ENCODE results near the gene REX1BD. TPM values are rescaled to one million over a fixed set of nuclear protein-coding genes. Genes with fewer than 3 reads are reported as not detected.
A peak's percentile ranks its signal among the peaks of the same experiment; 100 is the strongest.

Gene REX1BD
- total RNA-seq, 1 donor from 2014 or later = 47.4 TPM

GRCh38 chr19:18574691-18575291 lies 13.8 kb upstream of the REX1BD start:
- no peak for FAIRE-seq
- Histone ChIP-seq H3K9me3 (ENCODE audit: insufficient read depth, low read depth, low read length) (no peaks in the 10 kb centered on the region), H3K27ac (ENCODE audit: low read depth, low read length) (no peak overlapping the region), H2AFZ (ENCODE audit: low read depth, low read length) (no peak overlapping the region), H3K27me3 (ENCODE audit: insufficient read depth, low read length) (no peaks in the 10 kb centered on the region), H3K4me3 (ENCODE audit: insufficient read depth, low read depth, low read length) (no peak overlapping the region), H4K20me1 (ENCODE audit: insufficient read depth, low read length) (peaks cover 55% of the 10 kb centered on the region), H3K36me3 (ENCODE audit: insufficient read depth, low read length) (peaks cover 27% of the 10 kb centered on the region), H3K4me1 (ENCODE audit: insufficient read depth, low read length) (peaks cover 19% of the 10 kb centered on the region), H3K9ac (ENCODE audit: low read length) (no peak overlapping the region), H3K4me2 (ENCODE audit: low read length) (no peak overlapping the region), H3K79me2 (ENCODE audit: insufficient read depth, low read length) (peaks cover 36% of the 10 kb centered on the region)
- no peaks in the 10 kb centered on the region for H3K9me3 Mint-ChIP-seq (ENCODE audit: unreplicated experiment)
- peak overlapping the region; percentile 78 for H3K27ac Mint-ChIP-seq (ENCODE audit: unreplicated experiment)
- H3K36me3 Mint-ChIP-seq (ENCODE audit: low read depth, unreplicated experiment) = peaks cover 28% of the 10 kb centered on the region
- peaks cover 13% of the 10 kb centered on the region for H3K4me1 Mint-ChIP-seq (ENCODE audit: low read depth, unreplicated experiment)
- H3K4me3 Mint-ChIP-seq (ENCODE audit: unreplicated experiment) = peak overlapping the region; percentile 57
- no peak for TF ChIP-seq EZH2 (IDR thresholded peaks at IDR 0.05; ENCODE audit: insufficient read depth, low read length)
- TF ChIP-seq, protein P1, sequence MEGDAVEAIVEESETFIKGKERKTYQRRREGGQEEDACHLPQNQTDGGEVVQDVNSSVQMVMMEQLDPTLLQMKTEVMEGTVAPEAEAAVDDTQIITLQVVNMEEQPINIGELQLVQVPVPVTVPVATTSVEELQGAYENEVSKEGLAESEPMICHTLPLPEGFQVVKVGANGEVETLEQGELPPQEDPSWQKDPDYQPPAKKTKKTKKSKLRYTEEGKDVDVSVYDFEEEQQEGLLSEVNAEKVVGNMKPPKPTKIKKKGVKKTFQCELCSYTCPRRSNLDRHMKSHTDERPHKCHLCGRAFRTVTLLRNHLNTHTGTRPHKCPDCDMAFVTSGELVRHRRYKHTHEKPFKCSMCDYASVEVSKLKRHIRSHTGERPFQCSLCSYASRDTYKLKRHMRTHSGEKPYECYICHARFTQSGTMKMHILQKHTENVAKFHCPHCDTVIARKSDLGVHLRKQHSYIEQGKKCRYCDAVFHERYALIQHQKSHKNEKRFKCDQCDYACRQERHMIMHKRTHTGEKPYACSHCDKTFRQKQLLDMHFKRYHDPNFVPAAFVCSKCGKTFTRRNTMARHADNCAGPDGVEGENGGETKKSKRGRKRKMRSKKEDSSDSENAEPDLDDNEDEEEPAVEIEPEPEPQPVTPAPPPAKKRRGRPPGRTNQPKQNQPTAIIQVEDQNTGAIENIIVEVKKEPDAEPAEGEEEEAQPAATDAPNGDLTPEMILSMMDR (IDR thresholded peaks at IDR 0.05; ENCODE audit: insufficient read depth, low read depth, low read length) = no peak
- no peak for DNase-seq (ENCODE audit: low read depth)
- no peaks in the 10 kb centered on the region for H3K27me3 Mint-ChIP-seq (ENCODE audit: low read depth, unreplicated experiment)

- Histone ChIP-seq H3K79me2 (ENCODE audit: insufficient read depth, low read length) (peaks cover 36% of the 10 kb centered on the region), H3K4me1 (ENCODE audit: insufficient read depth, low read length) (peaks cover 13% of the 10 kb centered on the region), H3K9ac (ENCODE audit: low read length) (no peak overlapping the region), H3K36me3 (ENCODE audit: insufficient read depth, low read length) (peaks cover 27% of the 10 kb centered on the region), H4K20me1 (ENCODE audit: insufficient read depth, low read length) (peaks cover 55% of the 10 kb centered on the region), H3K4me2 (ENCODE audit: low read length) (no peak overlapping the region), H3K9me3 (ENCODE audit: insufficient read depth, low read depth, low read length) (no peaks in the 10 kb centered on the region), H3K27ac (ENCODE audit: low read depth, low read length) (no peak overlapping the region), H3K27me3 (ENCODE audit: insufficient read depth, low read length) (no peaks in the 10 kb centered on the region), H3K4me3 (ENCODE audit: insufficient read depth, low read depth, low read length) (no peak overlapping the region), H2AFZ (ENCODE audit: low read depth, low read length) (no peak overlapping the region)
- TF ChIP-seq, protein P1 (IDR thresholded peaks at IDR 0.05; ENCODE audit: insufficient read depth, low read depth, low read length) = no peak
- no peak for TF ChIP-seq EZH2 (IDR thresholded peaks at IDR 0.05; ENCODE audit: insufficient read depth, low read length)
- Mint-ChIP-seq H3K27ac (ENCODE audit: unreplicated experiment) (no peak overlapping the region), H3K4me3 (ENCODE audit: unreplicated experiment) (no peak overlapping the region), H3K9me3 (ENCODE audit: unreplicated experiment) (no peaks in the 10 kb centered on the region), H3K4me1 (ENCODE audit: low read depth, unreplicated experiment) (peaks cover 13% of the 10 kb centered on the region), H3K27me3 (ENCODE audit: low read depth, unreplicated experiment) (no peaks in the 10 kb centered on the region), H3K36me3 (ENCODE audit: low read depth, unreplicated experiment) (peaks cover 26% of the 10 kb centered on the region)
- no peak for FAIRE-seq
- DNase-seq (ENCODE audit: low read depth) = no peak
These were observed 12.2 kb upstream of the REX1BD start for GRCh38 chr19:18576383-18576782.

DNA sequence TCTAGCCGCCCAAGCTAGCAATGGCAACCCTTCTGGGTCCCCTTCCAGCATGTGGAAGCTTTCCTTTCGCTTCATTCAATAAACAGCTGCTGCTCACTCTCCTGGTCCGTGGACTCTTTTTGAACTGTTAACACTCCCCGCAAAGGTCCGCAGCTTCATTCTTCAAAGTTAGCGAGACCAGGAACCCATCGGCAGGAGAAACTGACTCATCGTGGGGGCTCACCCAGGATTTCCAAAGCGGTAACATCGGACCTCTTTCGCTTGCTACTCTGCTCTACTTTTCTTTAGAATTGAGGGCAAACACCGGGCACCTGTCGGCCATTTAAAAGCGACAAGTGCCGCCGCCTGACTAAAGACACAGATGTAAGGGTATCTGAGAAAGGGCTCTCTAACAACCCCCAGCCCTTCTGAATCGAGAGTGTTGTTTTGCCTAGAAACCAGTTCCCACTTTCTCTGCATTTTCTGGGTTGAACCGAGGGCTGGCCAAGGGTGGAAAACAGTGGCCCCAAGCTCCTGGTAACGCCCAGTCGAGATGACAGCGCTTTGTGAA lies 11.2 kb upstream of the REX1BD start:
- H3K36me3 Mint-ChIP-seq (ENCODE audit: low read depth, unreplicated experiment) = peaks cover 25% of the 10 kb centered on the region
- peaks cover 50% of the 10 kb centered on the region for H4K20me1 ChIP-seq (ENCODE audit: insufficient read depth, low read length)
- no peaks in the 10 kb centered on the region for H3K27me3 ChIP-seq (ENCODE audit: insufficient read depth, low read length)
- no peaks in the 10 kb centered on the region for H3K9me3 Mint-ChIP-seq (ENCODE audit: unreplicated experiment)
- no peaks in the 10 kb centered on the region for H3K27me3 Mint-ChIP-seq (ENCODE audit: low read depth, unreplicated experiment)
- peaks cover 12% of the 10 kb centered on the region for H3K4me1 Mint-ChIP-seq (ENCODE audit: low read depth, unreplicated experiment)
- no peak overlapping the region for H3K27ac Mint-ChIP-seq (ENCODE audit: unreplicated experiment)
- FAIRE-seq (no peak), DNase-seq (ENCODE audit: low read depth) (no peak)
- H3K9me3 ChIP-seq (ENCODE audit: insufficient read depth, low read depth, low read length) = no peaks in the 10 kb centered on the region
- H3K4me3 Mint-ChIP-seq (ENCODE audit: unreplicated experiment) = no peak overlapping the region
- H3K36me3 ChIP-seq (ENCODE audit: insufficient read depth, low read length) = peaks cover 27% of the 10 kb centered on the region
- no peak overlapping the region for H3K4me2 ChIP-seq (ENCODE audit: low read length)
- H3K4me1 ChIP-seq (ENCODE audit: insufficient read depth, low read length) = peaks cover 12% of the 10 kb centered on the region
- no peak overlapping the region for H3K4me3 ChIP-seq (ENCODE audit: insufficient read depth, low read depth, low read length)
- TF ChIP-seq EZH2 (IDR thresholded peaks at IDR 0.05; ENCODE audit: insufficient read depth, low read length) = no peak
- TF ChIP-seq, protein P1 (IDR thresholded peaks at IDR 0.05; ENCODE audit: insufficient read depth, low read depth, low read length) = no peak
- peaks cover 28% of the 10 kb centered on the region for H3K79me2 ChIP-seq (ENCODE audit: insufficient read depth, low read length)
- H3K9ac ChIP-seq (ENCODE audit: low read length) = no peak overlapping the region
- H2AFZ ChIP-seq (ENCODE audit: low read depth, low read length) = no peak overlapping the region
- no peak overlapping the region for H3K27ac ChIP-seq (ENCODE audit: low read depth, low read length)

Data from astrocyte (in vitro differentiated cells and primary cell).